B cell (primary cell): Measurements from ENCODE around the gene ANKS1A.

Experiments used
- CTCF ChIP-seq: fragments of 200-600 bp; IDR thresholded peaks from one replicate; pipeline ENCODE4 v1.8.0; 2022; ENCODE audit warnings: antibody characterized with exemption, mild to moderate bottlenecking
- EZH2 ChIP-seq: IDR thresholded peaks from 2 replicates; pipeline ENCODE4 v1.6.1; 2012; ENCODE audit warnings: borderline replicate concordance, low read depth, mild to moderate bottlenecking, moderate library complexity, low read length; ENCODE audit not compliant: insufficient read depth, poor library complexity, severe bottlenecking

DNA sequence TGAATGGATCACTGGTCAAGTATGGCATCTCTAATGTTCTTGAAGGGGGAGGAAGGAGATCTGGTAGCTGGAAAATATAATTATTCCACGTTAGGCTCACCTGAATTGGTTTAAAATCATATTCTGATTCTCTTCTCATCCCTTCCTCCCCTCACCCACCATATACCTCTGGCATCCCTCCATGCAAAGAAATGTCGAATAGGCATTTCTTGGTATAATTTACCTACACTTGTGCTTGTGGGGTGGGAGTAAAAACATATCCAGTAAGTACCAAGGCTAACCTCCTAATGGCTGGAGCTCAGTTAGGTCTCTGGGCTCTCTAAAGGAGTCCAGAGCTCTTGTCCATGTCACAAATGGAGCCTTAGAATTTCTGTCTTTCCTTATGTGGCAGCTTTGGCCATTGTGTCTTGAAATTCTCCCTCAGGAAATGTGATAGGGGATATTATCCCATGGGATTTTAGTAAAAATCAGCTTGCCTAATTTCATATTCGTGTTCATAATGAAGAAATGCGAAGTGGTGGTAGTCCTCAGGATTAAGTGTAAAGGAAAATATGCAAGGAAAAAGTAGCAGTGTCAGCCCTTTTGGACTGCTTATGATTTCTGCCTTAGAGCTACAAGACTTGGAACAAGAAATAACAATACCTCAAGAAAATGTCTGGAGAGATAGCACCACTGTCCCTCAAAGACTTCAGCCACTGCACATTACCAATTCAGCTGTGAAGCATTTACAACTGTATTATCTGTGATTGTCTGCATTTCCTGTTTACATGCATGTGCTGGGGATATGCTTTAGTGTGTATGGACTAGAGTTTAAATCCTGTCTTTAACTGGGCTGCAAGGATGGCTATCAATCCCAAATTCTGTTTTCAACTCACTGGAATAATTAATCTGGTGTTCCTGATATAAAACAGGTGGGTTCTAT lies 13.5 kb upstream of the ANKS1A start:
- TF ChIP-seq CTCF (no peak), EZH2 (no peak)
